Smooth muscle cell (in vitro differentiated cells): ENCODE measurements around the gene STX18. TPM values are rescaled to one million over a fixed set of nuclear protein-coding genes. Genes with fewer than 3 reads are reported as not detected.
"Not testable (repeated sequence)": the region's sequence is repeated elsewhere in the genome, so short reads cannot be mapped to it uniquely, and the experiment has no call there.

Source experiments
- DNase-seq: peaks from one replicate; lab custom pipeline; 2025; ENCODE audit not compliant: unreplicated experiment; lab: John Stamatoyannopoulos, UW
- H2AFZ ChIP-seq: fragments of 200-600 bp; sonication (generic); 2 replicates; pipeline ENCODE4 v1.6.0; 2016; ENCODE audit warnings: antibody characterized with exemption, low read depth, mild to moderate bottlenecking
- H3F3A ChIP-seq: fragments of 200-600 bp; sonication (generic); 2 replicates; pipeline ENCODE4 v1.6.0; 2017; ENCODE audit warnings: antibody characterized with exemption, low read depth
- H3K27ac ChIP-seq: fragments of 200-600 bp; sonication (generic); 2 replicates; pipeline ENCODE4 v1.5.1; 2016; ENCODE audit warnings: low read depth, mild to moderate bottlenecking
- H3K27me3 ChIP-seq: fragments of 200-600 bp; sonication (generic); 2 replicates; pipeline ENCODE4 v1.6.1; 2016; ENCODE audit warnings: low read depth, mild to moderate bottlenecking
- H3K36me3 ChIP-seq: fragments of 200-600 bp; sonication (generic); 2 replicates; pipeline ENCODE4 v1.5.1; 2016; ENCODE audit warnings: low read depth
- H3K4me1 ChIP-seq: fragments of 200-600 bp; sonication (generic); 2 replicates; pipeline ENCODE4 v1.5.1; 2016; ENCODE audit warnings: low read depth
- H3K4me2 ChIP-seq: fragments of 200-600 bp; sonication (generic); 2 replicates; pipeline ENCODE4 v1.6.0; 2016; ENCODE audit warnings: mild to moderate bottlenecking
- H3K4me3 ChIP-seq: fragments of 200-600 bp; sonication (generic); 2 replicates; pipeline ENCODE4 v1.5.1; 2016; ENCODE audit warnings: mild to moderate bottlenecking
- H3K79me2 ChIP-seq: fragments of 200-600 bp; sonication (generic); 2 replicates; pipeline ENCODE4 v1.6.0; 2016; ENCODE audit warnings: low read depth, mild to moderate bottlenecking
- H3K9ac ChIP-seq: fragments of 200-600 bp; sonication (generic); 2 replicates; pipeline ENCODE4 v1.6.0; 2016; ENCODE audit warnings: low read depth
- H3K9me3 ChIP-seq: fragments of 200-600 bp; sonication (generic); replicated peaks from 2 replicates; pipeline ENCODE4 v1.5.1; 2016; ENCODE audit warnings: low read depth
- H4K20me1 ChIP-seq: fragments of 200-600 bp; sonication (generic); 2 replicates; pipeline ENCODE4 v1.6.0; 2016; ENCODE audit warnings: low read depth
- CTCF ChIP-seq: fragments of 200-600 bp; sonication (generic); IDR thresholded peaks from 2 replicates; pipeline ENCODE4 v1.5.1; 2017; ENCODE audit warnings: borderline replicate concordance, mild to moderate bottlenecking, antibody characterized with exemption; ENCODE audit not compliant: insufficient read depth, poor library complexity, severe bottlenecking
- WGBS: methylation state at CpG from one replicate; pipeline ENCODE4 v1.1.7; 2016; ENCODE audit warnings: low lambda C conversion rate; 5-methylcytosine and 5-hydroxymethylcytosine counted together
- polyA plus RNA-seq: library from polyadenylated mRNA; unstranded; fragments of >200 nt; fragmentation: Nextera tagmentation; extraction: Ambion mirVana; gene quantifications from 2 replicates; pipeline ENCODE4 v1.2.1, GENCODE V29; 2016
- total RNA-seq: library from RNA; depleted of rRNA; stranded (reverse); fragments of >200 nt; gene quantifications from 2 replicates; pipeline ENCODE4 v1.2.3, GENCODE V29; 2014

STX18 gene
- total and polyA plus RNA-seq, 2 experiments from 2014 or later: 17.7 to 23.3 TPM

- no peaks in the 10 kb centered on the region for H3K4me1 ChIP-seq
- H2AFZ ChIP-seq: no peak overlapping the region
- no peak for DNase-seq
- no peaks in the 10 kb centered on the region for H3K27me3 ChIP-seq
- no peaks in the 10 kb centered on the region for H3K36me3 ChIP-seq
- H3K27ac ChIP-seq: no peak overlapping the region
- TF ChIP-seq CTCF: no peak
- H3K4me3 ChIP-seq: no peak overlapping the region
- no peaks in the 10 kb centered on the region for H3F3A ChIP-seq
- H3K9ac ChIP-seq: no peak overlapping the region
- peaks cover 26% of the 10 kb centered on the region for H3K79me2 ChIP-seq
- H4K20me1 ChIP-seq: peaks cover 34% of the 10 kb centered on the region
- 77% methylated on average over 8 of the region's 8 CpGs for WGBS
- no peak overlapping the region for H3K4me2 ChIP-seq
- H3K9me3 ChIP-seq: no peaks in the 10 kb centered on the region
These were observed 69.4 kb downstream of the STX18 start for GRCh38 chr4:4472344-4472958.

- H3K27me3 ChIP-seq: no peaks in the 10 kb centered on the region
- peaks cover 15% of the 10 kb centered on the region for H3K79me2 ChIP-seq
- no peaks in the 10 kb centered on the region for H3K36me3 ChIP-seq
- H3K9me3 ChIP-seq: no peaks in the 10 kb centered on the region
- no peak for TF ChIP-seq CTCF
- H3K9ac ChIP-seq: no peak overlapping the region
- H3K4me2 ChIP-seq: no peak overlapping the region
- H4K20me1 ChIP-seq: peaks cover 26% of the 10 kb centered on the region
- H3K4me3 ChIP-seq: no peak overlapping the region
- no peak overlapping the region for H2AFZ ChIP-seq
- no peak overlapping the region for H3K27ac ChIP-seq
- H3K4me1 ChIP-seq: no peaks in the 10 kb centered on the region
- 99% methylated on average over 3 of the region's 3 CpGs for WGBS
- H3F3A ChIP-seq: no peaks in the 10 kb centered on the region
- no peak for DNase-seq
These were observed 70.7 kb downstream of the STX18 start for GRCh38 chr4:4471195-4471594.

DNA sequence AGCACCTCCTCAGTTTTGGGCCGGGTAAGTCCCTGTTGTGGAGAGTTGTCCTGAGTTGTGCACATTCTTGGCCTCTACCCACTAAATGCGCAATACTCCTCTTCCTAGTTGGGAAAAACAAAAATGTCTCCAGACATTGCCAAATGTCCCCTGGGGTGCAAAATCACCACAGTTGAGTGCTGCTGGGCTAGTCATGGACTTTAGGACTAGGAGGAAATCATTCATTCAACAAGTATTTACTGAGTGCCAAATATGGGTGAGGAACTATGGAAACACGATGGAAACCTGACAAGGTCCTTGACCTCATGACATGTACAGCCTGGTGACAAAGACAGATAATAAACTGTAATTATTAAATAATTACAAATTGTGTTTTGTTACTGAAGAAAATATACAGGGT is 71.6 kb downstream of the STX18 start:
- Histone ChIP-seq H3K9ac (no peak overlapping the region), H3F3A (no peaks in the 10 kb centered on the region), H3K27me3 (no peaks in the 10 kb centered on the region), H3K4me1 (no peaks in the 10 kb centered on the region), H3K36me3 (peaks cover under 1% of the 10 kb centered on the region), H3K4me2 (no peak overlapping the region), H3K9me3 (no peaks in the 10 kb centered on the region), H3K4me3 (no peak overlapping the region), H4K20me1 (peaks cover 25% of the 10 kb centered on the region), H3K27ac (no peak overlapping the region), H2AFZ (no peak overlapping the region), H3K79me2 (peaks cover 5% of the 10 kb centered on the region)
- WGBS: 95% methylated on average over 3 of the region's 3 CpGs
- no peak for DNase-seq
- TF ChIP-seq CTCF: no peak

- not testable (repeated sequence) for H3K9ac ChIP-seq, H3F3A ChIP-seq, DNase-seq, H4K20me1 ChIP-seq, H3K27ac ChIP-seq, H3K27me3 ChIP-seq, H3K79me2 ChIP-seq, H3K4me1 ChIP-seq, H2AFZ ChIP-seq, H3K4me3 ChIP-seq, H3K36me3 ChIP-seq, H3K4me2 ChIP-seq, H3K9me3 ChIP-seq
- 100% methylated on average over 3 of the region's 3 CpGs for WGBS
These were observed 76.6 kb downstream of the STX18 start for GRCh38 chr4:4465238-4465637.
